Loucy (cell line): ENCODE results near the gene ERC1.

Experiments
- H2AFZ ChIP-seq: fragments of 200-600 bp; sonication (generic); 2 replicates; pipeline ENCODE4 v1.6.0; 2016; ENCODE audit warnings: antibody characterized with exemption, mild to moderate bottlenecking, low read length, moderate library complexity
- H3F3A ChIP-seq: fragments of 200-600 bp; 2 replicates; pipeline ENCODE4 v1.6.0; 2016; ENCODE audit warnings: antibody characterized with exemption, low read depth, mild to moderate bottlenecking
- H3K27me3 ChIP-seq: fragments of 200-600 bp; sonication (generic); 2 replicates; pipeline ENCODE4 v1.6.1; 2014; ENCODE audit warnings: low read length, mild to moderate bottlenecking; ENCODE audit not compliant: insufficient read depth, poor library complexity, severe bottlenecking
- H3K36me3 ChIP-seq: fragments of 200-600 bp; sonication (generic); 2 replicates; pipeline ENCODE4 v1.6.1; 2016; ENCODE audit warnings: low read length; ENCODE audit not compliant: insufficient read depth
- H3K4me1 ChIP-seq: fragments of 200-600 bp; sonication (generic); 2 replicates; pipeline ENCODE4 v1.5.1; 2014; ENCODE audit warnings: low read length, mild to moderate bottlenecking; ENCODE audit not compliant: insufficient read depth, poor library complexity, severe bottlenecking
- H3K4me2 ChIP-seq: fragments of 200-600 bp; sonication (generic); 2 replicates; pipeline ENCODE4 v1.6.0; 2014; ENCODE audit warnings: antibody characterized with exemption, low read length, low read depth, mild to moderate bottlenecking; ENCODE audit not compliant: poor library complexity, severe bottlenecking
- H3K4me3 ChIP-seq: fragments of 200-600 bp; sonication (generic); 2 replicates; pipeline ENCODE4 v1.5.1; 2014; ENCODE audit warnings: low read length, mild to moderate bottlenecking, mixed read lengths; ENCODE audit not compliant: poor library complexity, severe bottlenecking
- H3K79me2 ChIP-seq: fragments of 200-600 bp; sonication (generic); 2 replicates; pipeline ENCODE4 v1.6.1; 2014; ENCODE audit warnings: low read length; ENCODE audit not compliant: insufficient read depth
- H3K9ac ChIP-seq: fragments of 200-600 bp; sonication (generic); 2 replicates; pipeline ENCODE4 v1.6.0; 2014; ENCODE audit warnings: mild to moderate bottlenecking, low read depth, low read length, moderate library complexity; ENCODE audit not compliant: poor library complexity, severe bottlenecking
- H3K9me2 ChIP-seq: fragments of 200-600 bp; sonication (generic); replicated peaks from 2 replicates; pipeline ENCODE4 v1.6.1; 2016; ENCODE audit warnings: low read depth, low read length, mixed read lengths
- H3K9me3 ChIP-seq: fragments of 200-600 bp; sonication (generic); 2 replicates; pipeline ENCODE4 v1.6.1; 2014; ENCODE audit warnings: mild to moderate bottlenecking, antibody characterized with exemption, low read length, low read depth; ENCODE audit not compliant: insufficient read depth
- H4K20me1 ChIP-seq: fragments of 200-600 bp; sonication (generic); 2 replicates; pipeline ENCODE4 v1.6.0; 2014; ENCODE audit warnings: antibody characterized with exemption, low read length, mild to moderate bottlenecking; ENCODE audit not compliant: insufficient read depth, poor library complexity, severe bottlenecking
- EZH2phosphoT487 ChIP-seq: fragments of 200-600 bp; IDR thresholded peaks from 2 replicates; pipeline ENCODE4 v1.6.1; 2018; ENCODE audit warnings: antibody characterized with exemption, mild to moderate bottlenecking, moderate library complexity, borderline replicate concordance
- TF ChIP-seq, protein P1 (sequence below): fragments of 200-600 bp; sonication (generic); conservative IDR thresholded peaks from 2 replicates; pipeline ENCODE4 v1.5.1; 2014; ENCODE audit warnings: mild to moderate bottlenecking, antibody characterized with exemption, low read length

The ERC1 gene

GRCh38 chr12:954741-955140 is 36.3 kb upstream of the ERC1 start:
- Histone ChIP-seq H3K4me1 (peaks cover 4% of the 10 kb centered on the region), H3F3A (no peaks in the 10 kb centered on the region), H3K9ac (no peak overlapping the region), H3K36me3 (no peaks in the 10 kb centered on the region), H3K9me2 (no peaks in the 10 kb centered on the region), H4K20me1 (no peaks in the 10 kb centered on the region), H3K79me2 (no peaks in the 10 kb centered on the region), H3K4me2 (no peak overlapping the region), H2AFZ (no peak overlapping the region), H3K27me3 (no peaks in the 10 kb centered on the region), H3K9me3 (no peaks in the 10 kb centered on the region), H3K4me3 (no peak overlapping the region)
- TF ChIP-seq EZH2phosphoT487: no peak
- TF ChIP-seq, protein P1, sequence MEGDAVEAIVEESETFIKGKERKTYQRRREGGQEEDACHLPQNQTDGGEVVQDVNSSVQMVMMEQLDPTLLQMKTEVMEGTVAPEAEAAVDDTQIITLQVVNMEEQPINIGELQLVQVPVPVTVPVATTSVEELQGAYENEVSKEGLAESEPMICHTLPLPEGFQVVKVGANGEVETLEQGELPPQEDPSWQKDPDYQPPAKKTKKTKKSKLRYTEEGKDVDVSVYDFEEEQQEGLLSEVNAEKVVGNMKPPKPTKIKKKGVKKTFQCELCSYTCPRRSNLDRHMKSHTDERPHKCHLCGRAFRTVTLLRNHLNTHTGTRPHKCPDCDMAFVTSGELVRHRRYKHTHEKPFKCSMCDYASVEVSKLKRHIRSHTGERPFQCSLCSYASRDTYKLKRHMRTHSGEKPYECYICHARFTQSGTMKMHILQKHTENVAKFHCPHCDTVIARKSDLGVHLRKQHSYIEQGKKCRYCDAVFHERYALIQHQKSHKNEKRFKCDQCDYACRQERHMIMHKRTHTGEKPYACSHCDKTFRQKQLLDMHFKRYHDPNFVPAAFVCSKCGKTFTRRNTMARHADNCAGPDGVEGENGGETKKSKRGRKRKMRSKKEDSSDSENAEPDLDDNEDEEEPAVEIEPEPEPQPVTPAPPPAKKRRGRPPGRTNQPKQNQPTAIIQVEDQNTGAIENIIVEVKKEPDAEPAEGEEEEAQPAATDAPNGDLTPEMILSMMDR: no peak

DNA sequence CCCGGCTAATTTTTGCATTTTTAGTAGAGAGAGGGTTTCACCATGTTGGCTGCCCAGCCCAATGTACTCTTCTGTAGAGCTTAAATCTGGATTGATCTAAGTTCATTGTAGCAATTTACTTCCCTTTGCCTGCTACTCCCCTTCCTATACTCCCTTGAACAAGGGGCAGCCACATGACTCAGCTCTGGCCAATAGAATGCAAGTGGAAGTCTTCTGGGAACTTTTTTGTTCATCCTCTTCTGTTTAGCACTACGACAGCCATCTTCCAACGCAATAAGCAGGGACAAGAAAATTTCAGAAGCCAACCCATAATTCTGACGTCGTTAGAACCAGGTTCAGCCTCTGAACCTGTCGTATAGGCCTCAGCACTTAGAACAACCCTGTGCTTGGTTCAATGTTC is 35.1 kb upstream of the ERC1 start:
- Histone ChIP-seq H3F3A (no peaks in the 10 kb centered on the region), H3K79me2 (no peaks in the 10 kb centered on the region), H3K27me3 (no peaks in the 10 kb centered on the region), H3K9me2 (no peaks in the 10 kb centered on the region), H3K9ac (no peak overlapping the region), H2AFZ (0 out of 2 replicates have a peak overlapping the region, but pooled peaks have one; percentile 22), H3K36me3 (no peaks in the 10 kb centered on the region), H3K4me3 (no peak overlapping the region), H3K4me1 (peaks cover 4% of the 10 kb centered on the region), H4K20me1 (no peaks in the 10 kb centered on the region), H3K4me2 (no peak overlapping the region), H3K9me3 (no peaks in the 10 kb centered on the region)
- TF ChIP-seq, protein P1: no peak
- no peak for TF ChIP-seq EZH2phosphoT487

DNA sequence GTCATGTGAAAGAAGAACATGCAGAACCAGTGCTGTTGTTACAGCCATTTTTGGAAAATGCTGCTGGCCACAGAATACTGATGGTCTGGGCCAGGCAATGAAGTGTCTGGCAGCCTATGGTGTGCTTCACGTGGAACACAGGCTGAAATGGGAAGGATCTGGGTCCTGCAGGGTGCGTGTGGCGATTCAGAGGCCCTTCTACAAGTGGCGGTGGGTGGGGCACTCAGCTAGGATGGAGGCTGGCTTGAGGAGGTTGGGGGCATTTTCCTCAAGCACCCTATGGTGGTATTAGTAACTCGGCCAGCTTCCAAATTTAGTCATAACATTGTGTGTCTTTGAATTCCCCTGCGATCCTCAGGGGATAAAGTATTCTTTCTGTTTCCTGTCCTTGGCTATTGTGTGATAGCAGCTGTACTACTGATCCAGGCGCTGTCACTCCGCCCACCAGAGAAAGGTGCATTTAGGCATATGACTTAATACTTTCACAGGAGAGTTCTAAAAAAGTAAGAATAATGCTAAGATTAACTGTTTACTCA is 32.4 kb upstream of the ERC1 start:
- no peak overlapping the region for H3K4me2 ChIP-seq
- H2AFZ ChIP-seq: no peak overlapping the region
- H3K4me1 ChIP-seq: peaks cover 4% of the 10 kb centered on the region
- H3K9ac ChIP-seq: no peak overlapping the region
- H3K4me3 ChIP-seq: no peak overlapping the region
- H3K9me3 ChIP-seq: no peaks in the 10 kb centered on the region
- H3K9me2 ChIP-seq: no peaks in the 10 kb centered on the region
- H3K36me3 ChIP-seq: no peaks in the 10 kb centered on the region
- no peaks in the 10 kb centered on the region for H4K20me1 ChIP-seq
- no peak for TF ChIP-seq EZH2phosphoT487
- TF ChIP-seq, protein P1: no peak
- H3K27me3 ChIP-seq: no peaks in the 10 kb centered on the region
- no peaks in the 10 kb centered on the region for H3K79me2 ChIP-seq
- no peaks in the 10 kb centered on the region for H3F3A ChIP-seq
